GM23338 (cell line): ENCODE results near the gene MEIS3. TPM values are rescaled to one million over a fixed set of nuclear protein-coding genes. Genes with fewer than 3 reads are reported as not detected.
A peak's percentile ranks its signal among the peaks of the same experiment; 100 is the strongest.

Experiments
- ATAC-seq: fragments of 200-7000 bp; cut with Tn5 transposase; 3 replicates; pipeline ENCODE4 v1.9.1; 2020
- DNase-seq: peaks from one replicate; pipeline ENCODE4 v3.0.0-alpha.2; 2015; ENCODE audit warnings: low spot score
- H2AFZ ChIP-seq: fragments of 200-600 bp; sonication (generic); 2 replicates; pipeline ENCODE4 v1.8.0; 2016; ENCODE audit warnings: antibody characterized with exemption, mild to moderate bottlenecking, moderate library complexity
- H3F3A ChIP-seq: fragments of 200-600 bp; sonication (generic); replicated peaks from 2 replicates; pipeline ENCODE4 v1.8.0; 2017; ENCODE audit warnings: antibody characterized with exemption, mixed run types, low read depth
- H3K27ac ChIP-seq: fragments of 200-600 bp; sonication (generic); 2 replicates; pipeline ENCODE4 v1.6.1; 2016; ENCODE audit warnings: low read depth
- H3K27me3 ChIP-seq: fragments of 200-600 bp; sonication (generic); 2 replicates; pipeline ENCODE4 v1.8.0; 2016; ENCODE audit warnings: mild to moderate bottlenecking, mixed run types, moderate library complexity; ENCODE audit not compliant: insufficient read depth
- H3K36me3 ChIP-seq: fragments of 200-600 bp; sonication (generic); 2 replicates; pipeline ENCODE4 v1.8.0; 2016; ENCODE audit warnings: mild to moderate bottlenecking; ENCODE audit not compliant: insufficient read depth
- H3K4me1 ChIP-seq: fragments of 200-600 bp; sonication (generic); 2 replicates; pipeline ENCODE4 v1.8.0; 2016; ENCODE audit warnings: mild to moderate bottlenecking, moderate library complexity; ENCODE audit not compliant: insufficient read depth
- H3K4me2 ChIP-seq: fragments of 200-600 bp; sonication (generic); 2 replicates; pipeline ENCODE4 v1.7.1; 2017; ENCODE audit warnings: mixed run types
- H3K4me3 ChIP-seq: fragments of 200-600 bp; sonication (generic); 2 replicates; pipeline ENCODE4 v1.6.1; 2016; ENCODE audit warnings: mixed run types
- H3K79me2 ChIP-seq: fragments of 200-600 bp; sonication (generic); replicated peaks from 2 replicates; pipeline ENCODE4 v1.8.0; 2017; ENCODE audit warnings: mild to moderate bottlenecking; ENCODE audit not compliant: insufficient read depth
- H3K9me2 ChIP-seq: fragments of 200-600 bp; sonication (generic); 2 replicates; pipeline ENCODE4 v1.8.0; 2017; ENCODE audit not compliant: insufficient read depth
- H4K20me1 ChIP-seq: fragments of 200-600 bp; sonication (generic); replicated peaks from 2 replicates; pipeline ENCODE4 v1.8.0; 2017; ENCODE audit warnings: mild to moderate bottlenecking; ENCODE audit not compliant: insufficient read depth
- H3K27ac Mint-ChIP-seq: 2 replicates; pipeline ENCODE4 v1.8.0; 2020; ENCODE audit warnings: inconsistent platforms, mild to moderate bottlenecking, moderate library complexity, mixed read lengths
- H3K27me3 Mint-ChIP-seq: 3 replicates; pipeline ENCODE4 v1.8.0; 2022; ENCODE audit warnings: low read depth, mild to moderate bottlenecking, moderate library complexity, mixed read lengths, inconsistent platforms; ENCODE audit not compliant: insufficient read depth, poor library complexity
- H3K36me3 Mint-ChIP-seq: 3 replicates; pipeline ENCODE4 v1.8.0; 2021; ENCODE audit warnings: low read depth, mild to moderate bottlenecking, inconsistent platforms, moderate library complexity, mixed read lengths
- H3K4me1 Mint-ChIP-seq: 3 replicates; pipeline ENCODE4 v1.8.0; 2020; ENCODE audit warnings: mild to moderate bottlenecking, inconsistent platforms, mixed read lengths
- H3K4me3 Mint-ChIP-seq: 3 replicates; pipeline ENCODE4 v1.8.0; 2021; ENCODE audit warnings: moderate library complexity, mild to moderate bottlenecking, inconsistent platforms, mixed read lengths
- H3K9me3 Mint-ChIP-seq: 3 replicates; pipeline ENCODE4 v1.8.0; 2020; ENCODE audit warnings: moderate library complexity, mild to moderate bottlenecking, inconsistent platforms, mixed read lengths
- CREB1 ChIP-seq: fragments of 250-450 bp; sonication (Bioruptor Pico); IDR thresholded peaks from 2 replicates; pipeline ENCODE4 v1.5.0; 2020; ENCODE audit warnings: low read depth, mild to moderate bottlenecking, moderate library complexity
- CTCF ChIP-seq, 2 experiments: fragments of 200-600 bp in 1 of 2; sonication (generic) in 1 of 2; conservative IDR thresholded peaks; 2 replicates each; pipeline versions ENCODE4 v1.5.1 to v1.6.1; 2016 to 2017; ENCODE audit warnings: antibody characterized with exemption in 2 of 2, low read depth in 2 of 2, mild to moderate bottlenecking in 2 of 2, moderate library complexity in 1 of 2
- ETS1 ChIP-seq: IDR thresholded peaks from 2 replicates; pipeline ENCODE4 v1.6.1; 2016; ENCODE audit warnings: antibody characterized with exemption
- EZH2phosphoT487 ChIP-seq: fragments of 200-600 bp; sonication (generic); IDR thresholded peaks from one replicate; pipeline ENCODE4 v1.8.1; 2018; ENCODE audit warnings: antibody characterized with exemption; ENCODE audit not compliant: unreplicated experiment
- JUNB ChIP-seq: IDR thresholded peaks from one replicate; pipeline ENCODE4 v1.6.1; 2016; ENCODE audit warnings: antibody characterized with exemption; ENCODE audit not compliant: unreplicated experiment
- NANOG ChIP-seq: IDR thresholded peaks from 2 replicates; pipeline ENCODE4 v1.6.1; 2016; ENCODE audit warnings: antibody characterized with exemption, borderline replicate concordance
- POLR2AphosphoS5 ChIP-seq: IDR thresholded peaks from 2 replicates; pipeline ENCODE4 v1.6.1; 2016; ENCODE audit warnings: antibody characterized with exemption, low read depth
- REST ChIP-seq: IDR thresholded peaks from one replicate; pipeline ENCODE4 v1.6.1; 2018; ENCODE audit warnings: antibody characterized with exemption; ENCODE audit not compliant: unreplicated experiment
- STAT1 ChIP-seq: IDR thresholded peaks from one replicate; pipeline ENCODE4 v1.6.1; 2016; ENCODE audit warnings: antibody characterized with exemption; ENCODE audit not compliant: unreplicated experiment
- ZNF114 ChIP-seq: fragments of 250-450 bp; sonication (Bioruptor Pico); IDR thresholded peaks from 2 replicates; pipeline ENCODE4 v1.5.0; 2020; ENCODE audit warnings: mild to moderate bottlenecking, moderate library complexity
- polyA plus RNA-seq: library from polyadenylated mRNA; unstranded; fragments of >200 nt; fragmentation: Nextera tagmentation; extraction: Ambion mirVana; gene quantifications from 2 replicates; pipeline ENCODE4 v1.2.1, GENCODE V29; 2016
- total RNA-seq: library from RNA; depleted of rRNA; stranded (reverse); fragments of >200 nt; shearing (Covaris generic); gene quantifications from 2 replicates; pipeline ENCODE4 v1.2.3, GENCODE V29; 2014

MEIS3 gene
- total and polyA plus RNA-seq, 2 experiments from 2014 or later, result 20.6 to 33.7 TPM

GRCh38 chr19:47406711-47407416, 12.5 kb downstream of the MEIS3 start:
- H3K27ac Mint-ChIP-seq, result no peak overlapping the region
- Histone ChIP-seq H3K27me3 (no peaks in the 10 kb centered on the region; the same call in 1 of the 2 replicates), H2AFZ (peak overlapping the region; percentile 72), H3K4me2 (peak overlapping the region; percentile 99), H3K4me1 (peaks cover 11% of the 10 kb centered on the region), H3K4me3 (peak overlapping the region; percentile 85), H4K20me1 (no peaks in the 10 kb centered on the region), H3K36me3 (no peaks in the 10 kb centered on the region; the same call in 1 of the 2 replicates), H3K27ac (0 out of 2 replicates have a peak overlapping the region, but pooled peaks have one; percentile 55), H3K79me2 (no peaks in the 10 kb centered on the region), H3F3A (peaks cover 3% of the 10 kb centered on the region; the same call in 1 of the 2 replicates), H3K9me2 (no peaks in the 10 kb centered on the region)
- H3K4me1 Mint-ChIP-seq, result peaks cover 10% of the 10 kb centered on the region; the same call in 2 of the 3 replicates
- TF ChIP-seq REST (peak; percentile 90), ZNF114 (no peak)
- H3K36me3 Mint-ChIP-seq, result peaks cover 4% of the 10 kb centered on the region
- peaks cover 25% of the 10 kb centered on the region for H3K27me3 Mint-ChIP-seq
- H3K4me3 Mint-ChIP-seq, result peak overlapping the region; percentile 77
- peaks cover 4% of the 10 kb centered on the region; the same call in 2 of the 3 replicates for H3K9me3 Mint-ChIP-seq
- DNase-seq, result peak; percentile 84
- peak; percentile 97 for ATAC-seq

- ATAC-seq, result no peak
- no peak overlapping the region for H2AFZ ChIP-seq
- H3K36me3 ChIP-seq, result no peaks in the 10 kb centered on the region; the same call in 1 of the 2 replicates
- H3F3A ChIP-seq, result peaks cover 3% of the 10 kb centered on the region; the same call in 1 of the 2 replicates
- peaks cover 4% of the 10 kb centered on the region for H3K36me3 Mint-ChIP-seq
- no peak overlapping the region for H3K4me2 ChIP-seq
- H3K27ac Mint-ChIP-seq, result no peak overlapping the region
- peak overlapping the region; percentile 77 for H3K4me3 Mint-ChIP-seq
- no peak for DNase-seq
- no peaks in the 10 kb centered on the region for H3K79me2 ChIP-seq
- H3K4me1 ChIP-seq, result peaks cover 11% of the 10 kb centered on the region
- no peak for TF ChIP-seq STAT1
- no peak for TF ChIP-seq NANOG
- no peak for TF ChIP-seq CTCF (conservative IDR thresholded peaks at IDR 0.05; ENCODE audit: low read depth in 2 of 2)
- no peak for TF ChIP-seq EZH2phosphoT487
- TF ChIP-seq ETS1, result no peak
- TF ChIP-seq REST, result no peak
- no peak for TF ChIP-seq CREB1 (CRISPR knock-in tag)
- TF ChIP-seq ZNF114, result no peak
- no peak for TF ChIP-seq POLR2AphosphoS5
- no peak for TF ChIP-seq JUNB
- H3K9me3 Mint-ChIP-seq, result peaks cover 4% of the 10 kb centered on the region; the same call in 2 of the 3 replicates
- H3K4me3 ChIP-seq, result no peak overlapping the region
- no peaks in the 10 kb centered on the region for H4K20me1 ChIP-seq
- H3K27me3 ChIP-seq, result no peaks in the 10 kb centered on the region; the same call in 1 of the 2 replicates
- peaks cover 10% of the 10 kb centered on the region; the same call in 2 of the 3 replicates for H3K4me1 Mint-ChIP-seq
- no peaks in the 10 kb centered on the region for H3K9me2 ChIP-seq
- peaks cover 27% of the 10 kb centered on the region for H3K27me3 Mint-ChIP-seq
- no peak overlapping the region for H3K27ac ChIP-seq
Observed at GRCh38 chr19:47405854-47406417, 13.4 kb downstream of the MEIS3 start.
